ENCODE results near the gene FAM234A.

Gene FAM234A

GRCh38 chr16:290681-291405, 56.2 kb downstream of the FAM234A start:
- no peak for DNase-seq (ENCODE audit: low read depth)
- TF ChIP-seq, protein P1, sequence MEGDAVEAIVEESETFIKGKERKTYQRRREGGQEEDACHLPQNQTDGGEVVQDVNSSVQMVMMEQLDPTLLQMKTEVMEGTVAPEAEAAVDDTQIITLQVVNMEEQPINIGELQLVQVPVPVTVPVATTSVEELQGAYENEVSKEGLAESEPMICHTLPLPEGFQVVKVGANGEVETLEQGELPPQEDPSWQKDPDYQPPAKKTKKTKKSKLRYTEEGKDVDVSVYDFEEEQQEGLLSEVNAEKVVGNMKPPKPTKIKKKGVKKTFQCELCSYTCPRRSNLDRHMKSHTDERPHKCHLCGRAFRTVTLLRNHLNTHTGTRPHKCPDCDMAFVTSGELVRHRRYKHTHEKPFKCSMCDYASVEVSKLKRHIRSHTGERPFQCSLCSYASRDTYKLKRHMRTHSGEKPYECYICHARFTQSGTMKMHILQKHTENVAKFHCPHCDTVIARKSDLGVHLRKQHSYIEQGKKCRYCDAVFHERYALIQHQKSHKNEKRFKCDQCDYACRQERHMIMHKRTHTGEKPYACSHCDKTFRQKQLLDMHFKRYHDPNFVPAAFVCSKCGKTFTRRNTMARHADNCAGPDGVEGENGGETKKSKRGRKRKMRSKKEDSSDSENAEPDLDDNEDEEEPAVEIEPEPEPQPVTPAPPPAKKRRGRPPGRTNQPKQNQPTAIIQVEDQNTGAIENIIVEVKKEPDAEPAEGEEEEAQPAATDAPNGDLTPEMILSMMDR (IDR thresholded peaks at IDR 0.05; ENCODE audit: low read depth, low read length, missing control alignments) = no peak
- no peak overlapping the region for H3K4me3 ChIP-seq (ENCODE audit: low read depth, low read length)

DNA sequence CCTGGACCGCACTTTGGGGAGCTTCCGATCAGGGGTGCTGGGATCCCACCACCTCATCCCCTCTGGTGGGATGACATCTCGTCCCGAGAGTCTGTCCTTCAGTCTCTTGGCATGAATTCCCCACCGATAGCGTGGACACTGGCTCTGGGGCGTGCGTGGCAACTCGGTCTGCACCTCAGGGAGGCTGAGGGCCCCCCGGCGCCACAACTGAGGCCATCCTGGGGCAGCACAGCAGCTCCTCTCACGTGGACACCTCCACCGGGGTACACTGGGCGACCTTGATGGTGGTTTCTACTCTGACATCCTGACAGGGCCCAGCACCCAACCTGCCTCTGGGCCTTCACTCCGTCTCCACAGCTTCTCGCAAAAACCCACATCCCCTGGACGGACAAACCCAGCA, 56.9 kb downstream of the FAM234A start:
- no peak overlapping the region for H3K4me3 ChIP-seq (ENCODE audit: low read depth, low read length)
- TF ChIP-seq, protein P1 (IDR thresholded peaks at IDR 0.05; ENCODE audit: low read depth, low read length, missing control alignments) = no peak
- DNase-seq (ENCODE audit: low read depth) = no peak

- no peak overlapping the region for H3K4me3 ChIP-seq (ENCODE audit: low read depth, low read length)
- DNase-seq (ENCODE audit: low read depth) = no peak
- TF ChIP-seq, protein P1 (IDR thresholded peaks at IDR 0.05; ENCODE audit: low read depth, low read length, missing control alignments) = no peak
Measured at GRCh38 chr16:293043-293775, 58.6 kb downstream of the FAM234A start.

GRCh38 chr16:296276-296675, 61.7 kb downstream of the FAM234A start:
- no peak for DNase-seq (ENCODE audit: low read depth)
- H3K4me3 ChIP-seq (ENCODE audit: low read depth, low read length) = no peak overlapping the region
- TF ChIP-seq, protein P1 (IDR thresholded peaks at IDR 0.05; ENCODE audit: low read depth, low read length, missing control alignments) = no peak

GRCh38 chr16:296806-297510, 62.3 kb downstream of the FAM234A start:
- no peak for DNase-seq (ENCODE audit: low read depth)
- TF ChIP-seq, protein P1 (IDR thresholded peaks at IDR 0.05; ENCODE audit: low read depth, low read length, missing control alignments) = no peak
- no peak overlapping the region for H3K4me3 ChIP-seq (ENCODE audit: low read depth, low read length)

- DNase-seq (ENCODE audit: low read depth) = no peak
- no peak overlapping the region for H3K4me3 ChIP-seq (ENCODE audit: low read depth, low read length)
- TF ChIP-seq, protein P1 (IDR thresholded peaks at IDR 0.05; ENCODE audit: low read depth, low read length, missing control alignments) = no peak
Measured at GRCh38 chr16:297832-298231, 63.2 kb downstream of the FAM234A start.
